Kidney (tissue), 14 donors: ENCODE results near the gene ARL4A. TPM values are rescaled to one million over a fixed set of nuclear protein-coding genes. Genes with fewer than 3 reads are reported as not detected.

Experiments used
- DNase-seq, 5 donors: peaks; one replicate each; pipeline ENCODE4 v3.0.0-alpha.2; 2013 to 2020
- FAIRE-seq: peaks from 2 replicates; lab custom pipeline; 2012; peaks lifted over from hg19 to GRCh38; lab: Jason Lieb, UNC
- H3K27ac ChIP-seq, 2 donors: one replicate each; pipeline ENCODE4 v1.7.0; 2013; ENCODE audit warnings: low read depth in 2 of 2, low read length in 2 of 2, inconsistent platforms in 1 of 2
- H3K27me3 ChIP-seq: one replicate; pipeline ENCODE4 v1.7.1; 2013; ENCODE audit warnings: low read length, inconsistent platforms; ENCODE audit not compliant: control insufficient read depth, insufficient read depth
- H3K36me3 ChIP-seq, 3 donors: one replicate each; pipeline versions ENCODE4 v1.7.0 to v1.7.1; 2013; ENCODE audit warnings: low read length in 3 of 3, control low read depth in 1 of 3, inconsistent platforms in 1 of 3; ENCODE audit not compliant: insufficient read depth in 3 of 3, control insufficient read depth in 2 of 3
- H3K4me1 ChIP-seq, 3 donors: one replicate each; pipeline versions ENCODE4 v1.7.0 to v1.7.1; 2013; ENCODE audit warnings: low read length in 3 of 3, inconsistent platforms in 1 of 3, low read depth in 1 of 3; ENCODE audit not compliant: control insufficient read depth in 2 of 3, insufficient read depth in 2 of 3
- H3K4me3 ChIP-seq, 3 donors: one replicate each; pipeline versions ENCODE4 v1.7.0 to v1.8.1; 2013; ENCODE audit warnings: low read length in 3 of 3, control low read depth in 1 of 3, inconsistent platforms in 1 of 3
- H3K9ac ChIP-seq, 3 donors: one replicate each; pipeline versions ENCODE4 v1.7.0 to v1.7.1; 2013; ENCODE audit warnings: low read length in 3 of 3, control low read depth in 1 of 3, inconsistent platforms in 1 of 3
- H3K9me3 ChIP-seq, 3 donors: one replicate each; pipeline versions ENCODE4 v1.7.0 to v1.7.1; 2013; ENCODE audit warnings: low read length in 3 of 3, control low read depth in 1 of 3, inconsistent platforms in 1 of 3; ENCODE audit not compliant: control insufficient read depth in 2 of 3, insufficient read depth in 1 of 3
- intact Hi-C: fragments of 100-400 bp; cut with DNase I; formaldehyde crosslinking; loops from one replicate; pipeline ENCODE4 v1.11.1; 2022
- polyA plus RNA-seq: library from polyadenylated mRNA; stranded (reverse); fragments of 350-450 nt; fragmentation: Illumina TruSeq; extraction: RNeasy Lipid Tissue Mini Kit (QIAGEN cat#74804); gene quantifications from one replicate; pipeline ENCODE4 v1.2.3, GENCODE V29; 2014; ENCODE audit warnings: low read depth, low replicate concordance; ENCODE audit not compliant: insufficient read depth
- total RNA-seq: library from RNA; stranded (reverse); fragmentation: NEBNext Ultra II Directional; extraction: Animal tissue kit (Norgen Biotek cat#: 25700); gene quantifications from one replicate; pipeline ENCODE4 v1.2.1, GENCODE V29; 2021
- TF ChIP-seq, protein P1 (sequence below): IDR thresholded peaks from 3 replicates; pipeline ENCODE4 v1.5.1; 2012; ENCODE audit warnings: mild to moderate bottlenecking, moderate library complexity, borderline replicate concordance; ENCODE audit not compliant: insufficient read depth; ENCODE audit errors: extremely low read depth
- donor health status: control.
- donor health status: control.
- donor health status: control.
- donor health status: control.
- donor health status: control.
- donor health status: DM: yes; HTN: yes; CAD: no.
- donor health status: Normal renal cell carcinoma (clear cell type).

Gene ARL4A
- total and polyA plus RNA-seq, 2 donors from 2014 or later: 11.8 to 21.6 TPM

GRCh38 chr7:12674861-12675260 lies 12.6 kb upstream of the ARL4A start:
- H3K4me3 ChIP-seq: no peak overlapping the region
- H3K36me3 ChIP-seq: no peaks in the 10 kb centered on the region
- intact Hi-C loops: no loop called here
- no peak overlapping the region for H3K27ac ChIP-seq
- peaks cover 0 to 3% (median 0%) of the 10 kb centered on the region in 3 donors for H3K9me3 ChIP-seq
- TF ChIP-seq, protein P1, sequence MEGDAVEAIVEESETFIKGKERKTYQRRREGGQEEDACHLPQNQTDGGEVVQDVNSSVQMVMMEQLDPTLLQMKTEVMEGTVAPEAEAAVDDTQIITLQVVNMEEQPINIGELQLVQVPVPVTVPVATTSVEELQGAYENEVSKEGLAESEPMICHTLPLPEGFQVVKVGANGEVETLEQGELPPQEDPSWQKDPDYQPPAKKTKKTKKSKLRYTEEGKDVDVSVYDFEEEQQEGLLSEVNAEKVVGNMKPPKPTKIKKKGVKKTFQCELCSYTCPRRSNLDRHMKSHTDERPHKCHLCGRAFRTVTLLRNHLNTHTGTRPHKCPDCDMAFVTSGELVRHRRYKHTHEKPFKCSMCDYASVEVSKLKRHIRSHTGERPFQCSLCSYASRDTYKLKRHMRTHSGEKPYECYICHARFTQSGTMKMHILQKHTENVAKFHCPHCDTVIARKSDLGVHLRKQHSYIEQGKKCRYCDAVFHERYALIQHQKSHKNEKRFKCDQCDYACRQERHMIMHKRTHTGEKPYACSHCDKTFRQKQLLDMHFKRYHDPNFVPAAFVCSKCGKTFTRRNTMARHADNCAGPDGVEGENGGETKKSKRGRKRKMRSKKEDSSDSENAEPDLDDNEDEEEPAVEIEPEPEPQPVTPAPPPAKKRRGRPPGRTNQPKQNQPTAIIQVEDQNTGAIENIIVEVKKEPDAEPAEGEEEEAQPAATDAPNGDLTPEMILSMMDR: peak; percentile 29
- H3K27me3 ChIP-seq: no peaks in the 10 kb centered on the region
- FAIRE-seq (no peak), DNase-seq (no peak)
- H3K9ac ChIP-seq: no peak overlapping the region
- H3K4me1 ChIP-seq: no peaks in the 10 kb centered on the region

DNA sequence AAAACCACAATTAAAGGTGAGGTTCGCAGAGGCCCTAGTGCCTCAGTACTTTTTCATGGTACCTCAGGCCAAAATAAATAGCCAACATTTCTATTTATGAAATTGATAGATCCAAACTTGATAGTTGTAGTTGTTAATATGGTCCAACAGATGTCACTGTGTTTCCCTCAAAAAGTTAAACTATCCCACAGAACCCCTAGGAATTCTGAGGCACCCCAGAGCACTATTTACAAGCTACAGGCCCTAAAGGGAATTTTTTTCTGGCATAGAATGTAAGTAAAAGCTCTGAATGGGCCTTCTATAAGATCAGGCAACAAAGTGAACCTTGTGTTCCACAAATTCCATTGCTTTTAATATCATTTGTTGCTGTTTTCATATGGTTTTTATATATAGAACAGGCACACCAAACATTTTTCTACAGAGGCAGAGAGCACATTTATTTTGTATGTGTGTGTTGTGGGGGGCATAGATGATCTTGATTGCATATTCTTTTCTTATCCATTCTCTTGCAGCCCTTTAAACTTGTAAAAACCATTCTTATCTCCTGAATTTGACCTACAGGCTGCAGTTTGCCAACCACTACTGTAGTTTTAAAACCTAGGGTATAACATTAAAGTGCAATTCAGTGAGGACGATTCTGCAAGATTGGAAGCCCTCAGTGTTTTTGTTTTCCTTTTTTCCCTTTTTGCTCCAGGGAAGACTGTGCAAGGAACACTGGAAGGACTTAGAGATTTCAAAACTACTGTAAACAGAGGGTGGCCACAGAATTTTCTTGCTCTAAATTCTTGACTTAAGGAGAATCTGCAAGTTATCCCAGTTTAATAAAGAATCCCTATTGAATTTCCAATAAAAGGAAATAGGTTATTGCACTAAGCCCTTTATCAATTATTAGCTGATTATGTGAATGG lies 3.5 kb upstream of the ARL4A start:
- intact Hi-C loops: no loop called here
- FAIRE-seq (no peak), DNase-seq (peak in 1 of 5 donors; percentile 34)
- no peaks in the 10 kb centered on the region for H3K27me3 ChIP-seq
- peaks cover 0 to 2% (median 0%) of the 10 kb centered on the region in 3 donors for H3K4me1 ChIP-seq
- no peak overlapping the region for H3K9ac ChIP-seq
- H3K4me3 ChIP-seq: no peak overlapping the region
- H3K9me3 ChIP-seq: no peaks in the 10 kb centered on the region
- TF ChIP-seq, protein P1: peak; percentile 11
- no peaks in the 10 kb centered on the region for H3K36me3 ChIP-seq
- no peak overlapping the region for H3K27ac ChIP-seq

GRCh38 chr7:12684733-12685132 lies 2.7 kb upstream of the ARL4A start:
- DNase-seq: no peak
- no peak overlapping the region for H3K9ac ChIP-seq
- intact Hi-C loops: no loop called here
- H3K4me3 ChIP-seq: no peak overlapping the region
- no peak for FAIRE-seq
- H3K4me1 ChIP-seq: peaks cover 0 to 2% (median 0%) of the 10 kb centered on the region in 3 donors
- no peaks in the 10 kb centered on the region for H3K9me3 ChIP-seq
- H3K27me3 ChIP-seq: no peaks in the 10 kb centered on the region
- TF ChIP-seq, protein P1: no peak
- H3K36me3 ChIP-seq: no peaks in the 10 kb centered on the region
- no peak overlapping the region for H3K27ac ChIP-seq
